ENCODE data around the gene SYT2. TPM values are rescaled to one million over a fixed set of nuclear protein-coding genes. Genes with fewer than 3 reads are reported as not detected.
"Not testable (repeated sequence)": the region's sequence is repeated elsewhere in the genome, so short reads cannot be mapped to it uniquely, and the experiment has no call there.

SYT2 gene
- total and polyA plus RNA-seq, 7 donors, result 0.10 to 0.16 TPM; not detected in 5

DNA sequence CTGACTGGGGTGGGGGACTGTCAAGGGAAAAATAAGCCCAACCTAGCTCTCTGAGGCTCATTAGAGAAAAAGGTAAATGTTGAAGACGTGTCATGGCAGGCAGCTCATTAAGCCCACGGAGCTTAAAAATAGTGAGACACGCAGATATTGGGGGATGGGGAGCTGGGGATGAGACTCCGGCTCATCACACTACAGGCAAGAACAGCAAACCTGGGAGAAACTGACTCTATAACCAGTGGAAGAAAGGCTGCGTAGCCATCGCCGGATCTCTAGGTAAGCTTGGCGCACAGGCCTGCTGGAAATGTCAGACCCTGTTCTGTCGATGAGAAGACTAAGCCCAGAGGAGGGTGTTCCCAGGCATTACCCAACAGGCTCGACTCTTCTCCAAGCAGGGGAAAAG, 78.0 kb downstream of the SYT2 start:
- Histone ChIP-seq H3K4me3 (no peak overlapping the region), H3K27ac (no peak overlapping the region), H3K36me3 (no peaks in the 10 kb centered on the region), H3K9me3 (no peaks in the 10 kb centered on the region), H3K4me1 (no peaks in the 10 kb centered on the region), H3K27me3 (peaks cover 0 to 27% (median 0%) of the 10 kb centered on the region in 3 donors)
- WGBS, 2 donors, result 92% methylated on average over 10 of the region's 10 CpGs
- intact Hi-C loops (cut with DNase I), result no loop called here
- TF ChIP-seq EP300 (IDR thresholded peaks at IDR 0.05) (no peak), POLR2AphosphoS5 (IDR thresholded peaks at IDR 0.05) (no peak), POLR2A (IDR thresholded peaks at IDR 0.05) (no peak)
- TF ChIP-seq, protein P1, sequence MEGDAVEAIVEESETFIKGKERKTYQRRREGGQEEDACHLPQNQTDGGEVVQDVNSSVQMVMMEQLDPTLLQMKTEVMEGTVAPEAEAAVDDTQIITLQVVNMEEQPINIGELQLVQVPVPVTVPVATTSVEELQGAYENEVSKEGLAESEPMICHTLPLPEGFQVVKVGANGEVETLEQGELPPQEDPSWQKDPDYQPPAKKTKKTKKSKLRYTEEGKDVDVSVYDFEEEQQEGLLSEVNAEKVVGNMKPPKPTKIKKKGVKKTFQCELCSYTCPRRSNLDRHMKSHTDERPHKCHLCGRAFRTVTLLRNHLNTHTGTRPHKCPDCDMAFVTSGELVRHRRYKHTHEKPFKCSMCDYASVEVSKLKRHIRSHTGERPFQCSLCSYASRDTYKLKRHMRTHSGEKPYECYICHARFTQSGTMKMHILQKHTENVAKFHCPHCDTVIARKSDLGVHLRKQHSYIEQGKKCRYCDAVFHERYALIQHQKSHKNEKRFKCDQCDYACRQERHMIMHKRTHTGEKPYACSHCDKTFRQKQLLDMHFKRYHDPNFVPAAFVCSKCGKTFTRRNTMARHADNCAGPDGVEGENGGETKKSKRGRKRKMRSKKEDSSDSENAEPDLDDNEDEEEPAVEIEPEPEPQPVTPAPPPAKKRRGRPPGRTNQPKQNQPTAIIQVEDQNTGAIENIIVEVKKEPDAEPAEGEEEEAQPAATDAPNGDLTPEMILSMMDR (IDR thresholded peaks at IDR 0.05), result no peak
- DNase-seq, result no peak

GRCh38 chr1:202631076-202631923, 79.0 kb downstream of the SYT2 start:
- H3K4me3 ChIP-seq, result no peak overlapping the region
- peaks cover 0 to 27% (median 0%) of the 10 kb centered on the region in 3 donors for H3K27me3 ChIP-seq
- 68 to 78% methylated on average over 11 of the region's 11 CpGs for WGBS, 2 donors
- no peaks in the 10 kb centered on the region for H3K9me3 ChIP-seq
- no peak overlapping the region for H3K27ac ChIP-seq
- H3K36me3 ChIP-seq, result no peaks in the 10 kb centered on the region
- TF ChIP-seq, protein P1 (IDR thresholded peaks at IDR 0.05), result no peak
- TF ChIP-seq EP300 (IDR thresholded peaks at IDR 0.05), result no peak
- TF ChIP-seq POLR2A (IDR thresholded peaks at IDR 0.05), result no peak
- no peak for TF ChIP-seq POLR2AphosphoS5 (IDR thresholded peaks at IDR 0.05)
- DNase-seq, result no peak
- intact Hi-C loops (cut with DNase I), result no loop called here
- H3K4me1 ChIP-seq, result no peaks in the 10 kb centered on the region

GRCh38 chr1:202630541-202630940, 79.7 kb downstream of the SYT2 start:
- intact Hi-C loops (cut with DNase I), result no loop called here
- TF ChIP-seq POLR2A (IDR thresholded peaks at IDR 0.05) (no peak), POLR2AphosphoS5 (IDR thresholded peaks at IDR 0.05) (no peak), EP300 (IDR thresholded peaks at IDR 0.05) (no peak)
- TF ChIP-seq, protein P1 (IDR thresholded peaks at IDR 0.05), result no peak
- WGBS, 2 donors, result 80 to 87% methylated on average over 6 of the region's 6 CpGs
- no peak for DNase-seq
- no peaks in the 10 kb centered on the region for H3K36me3 ChIP-seq
- H3K4me3 ChIP-seq, result no peak overlapping the region
- no peak overlapping the region for H3K27ac ChIP-seq
- H3K4me1 ChIP-seq, result peaks cover 0 to 2% (median under 1%) of the 10 kb centered on the region in 4 donors
- peaks cover 0 to 23% (median 0%) of the 10 kb centered on the region in 3 donors for H3K27me3 ChIP-seq
- no peaks in the 10 kb centered on the region for H3K9me3 ChIP-seq

DNA sequence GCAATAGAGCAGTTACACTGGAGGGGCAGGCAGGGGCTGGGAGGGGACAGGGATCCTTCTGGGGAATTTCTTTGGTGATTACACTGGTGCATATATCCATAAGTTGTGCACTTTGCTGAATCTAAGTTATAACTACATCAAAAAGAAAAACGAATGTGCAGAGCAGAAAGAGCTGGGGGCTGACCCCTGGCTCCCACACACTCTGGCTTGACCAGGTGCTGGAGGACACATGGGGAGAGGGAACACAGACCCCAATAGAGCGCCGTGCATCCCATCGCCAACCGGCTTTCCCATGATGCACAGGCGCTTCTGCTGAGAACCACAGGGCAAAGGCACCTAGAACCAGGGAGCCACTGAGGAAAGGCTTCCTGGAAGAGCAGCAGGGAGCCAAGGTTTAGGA, 80.2 kb downstream of the SYT2 start:
- H3K9me3 ChIP-seq; H3K36me3 ChIP-seq; H3K4me3 ChIP-seq; DNase-seq; intact Hi-C loops (cut with DNase I); H3K27ac ChIP-seq; H3K4me1 ChIP-seq: not testable (repeated sequence)
- H3K27me3 ChIP-seq, result peaks cover 0 to 23% (median 0%) of the 10 kb centered on the region in 3 donors
- WGBS, 2 donors, result 87% methylated on average over 6 of the region's 6 CpGs

DNA sequence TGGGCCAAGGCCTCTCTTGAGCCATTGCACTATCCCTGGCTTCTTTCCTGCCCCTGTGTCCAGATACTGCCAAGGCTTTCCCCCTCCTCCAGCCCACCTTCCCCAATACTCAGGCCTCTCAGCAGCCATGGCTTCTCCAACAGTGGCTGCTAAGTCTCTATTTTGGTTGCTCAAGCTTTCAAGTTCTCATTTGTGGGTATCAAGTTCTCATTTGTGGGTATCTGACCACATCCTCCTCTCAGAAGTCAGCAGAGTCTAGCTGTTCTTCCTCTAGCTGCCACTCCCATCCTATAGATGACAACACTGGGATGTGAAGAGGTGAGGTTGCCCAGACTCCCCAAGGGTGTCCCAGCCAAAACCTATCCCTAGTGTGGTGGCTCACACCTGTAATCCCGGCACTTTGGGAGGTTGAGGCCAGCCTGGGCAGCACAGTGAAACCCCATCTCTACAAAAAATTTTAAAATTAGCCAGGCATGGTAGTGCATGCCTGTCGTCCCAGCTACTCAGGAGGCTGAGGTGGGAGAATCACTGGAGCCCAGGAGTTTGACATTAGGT, 80.9 kb downstream of the SYT2 start:
- H3K27ac ChIP-seq; H3K9me3 ChIP-seq; H3K4me3 ChIP-seq; H3K4me1 ChIP-seq; intact Hi-C loops (cut with DNase I); H3K36me3 ChIP-seq; DNase-seq: not testable (repeated sequence)
- H3K27me3 ChIP-seq, result peaks cover 0 to 23% (median 0%) of the 10 kb centered on the region in 3 donors
- whole genome bisulfite sequencing, 2 donors, result 63 to 84% methylated on average over 2 of the region's 2 CpGs
